ENCODE data around the gene ANO2. TPM values are rescaled to one million over a fixed set of nuclear protein-coding genes. Genes with fewer than 3 reads are reported as not detected.

The ANO2 gene
- total RNA-seq, 1 experiment from 2014 or later: 2.3 TPM

DNA sequence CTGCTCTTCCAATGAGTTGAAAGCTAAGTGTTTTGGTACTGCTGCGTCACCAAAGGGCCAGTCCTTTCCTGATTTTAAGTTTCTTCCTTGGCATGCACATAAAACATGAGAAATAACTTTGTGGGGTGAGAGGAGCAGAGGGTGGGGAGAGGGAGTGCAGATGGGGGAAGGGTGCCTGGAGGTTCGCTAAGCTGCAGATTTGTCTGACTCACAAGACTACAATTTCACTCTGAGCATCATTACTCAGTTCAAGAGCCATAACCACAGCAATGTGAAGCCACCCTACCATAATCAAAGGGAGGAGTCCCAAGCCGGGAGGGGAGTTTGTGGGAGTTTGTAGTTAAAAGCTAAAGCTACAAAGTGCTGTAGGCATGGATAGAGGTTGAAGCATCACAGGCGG lies 136.1 kb downstream of the ANO2 start:
- Histone ChIP-seq H3K4me3 (no peak overlapping the region), H3K27me3 (peaks cover 11% of the 10 kb centered on the region; the same call in 1 of the 2 replicates)

DNA sequence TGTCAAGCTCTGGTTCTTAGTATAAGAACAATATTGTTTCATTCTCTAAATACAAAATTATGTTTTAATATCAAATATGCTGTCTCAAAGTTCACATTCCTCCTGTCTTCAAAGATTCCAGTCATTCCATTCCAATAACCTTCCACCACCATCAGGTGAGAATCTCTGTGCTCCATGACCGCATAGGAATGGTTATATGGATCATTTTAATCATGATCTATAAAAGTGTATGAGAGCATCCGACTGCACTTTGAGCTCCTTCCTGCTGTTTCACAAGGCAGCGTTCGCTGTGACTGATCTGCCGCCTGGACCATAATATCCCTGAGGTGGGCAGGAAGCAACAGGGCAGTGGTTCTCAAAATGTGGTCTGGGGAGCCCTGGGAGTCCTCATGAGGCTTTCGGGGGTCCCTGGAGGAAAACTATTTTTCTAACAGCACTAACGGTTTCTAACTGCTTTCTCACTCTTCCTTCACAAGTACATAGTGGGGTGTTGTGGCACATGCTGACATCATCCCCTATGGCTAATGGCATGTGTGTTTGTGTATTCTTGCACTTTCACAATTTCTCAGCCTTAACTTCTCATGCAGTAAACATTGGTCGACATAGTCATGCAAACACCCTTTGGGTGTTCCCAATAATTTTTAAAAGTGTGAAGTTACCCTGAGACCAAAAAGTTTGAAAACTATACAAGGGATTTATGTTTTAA lies 137.4 kb downstream of the ANO2 start:
- no peaks in the 10 kb centered on the region for H3K9me3 ChIP-seq (replicated peaks)
- no peak for DNase-seq
- H3K27me3 ChIP-seq: peaks cover 10% of the 10 kb centered on the region; the same call in 1 of the 2 replicates
- no peaks in the 10 kb centered on the region for H3K36me3 ChIP-seq
- H3K4me3 ChIP-seq: no peak overlapping the region
- H3K27ac ChIP-seq: no peak overlapping the region
- no peaks in the 10 kb centered on the region for H3K4me1 ChIP-seq

More for the DNA sequence above, 136.1 kb downstream of the ANO2 start:
- Histone ChIP-seq H3K4me1 (no peaks in the 10 kb centered on the region), H3K9me3 (replicated peaks) (no peaks in the 10 kb centered on the region), H3K27ac (no peak overlapping the region), H3K36me3 (no peaks in the 10 kb centered on the region)
- peak in 1 of 2 experiments; percentile 19 for DNase-seq

DNA sequence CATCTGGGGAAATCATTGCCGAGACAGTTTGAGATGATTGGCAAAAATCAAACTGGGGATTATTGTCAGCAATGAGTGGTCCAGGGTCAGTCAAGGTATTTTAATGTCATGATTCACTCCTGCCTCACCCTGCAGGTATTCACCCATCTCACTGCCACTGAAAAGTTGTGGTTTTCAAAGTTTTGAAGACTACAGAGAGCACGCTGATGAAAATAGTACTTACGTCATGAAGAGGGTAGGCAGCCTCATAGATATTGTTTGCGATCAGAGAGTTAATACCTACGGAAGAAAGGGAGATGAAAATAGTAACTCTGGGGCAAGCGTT lies 138.0 kb downstream of the ANO2 start:
- H3K27ac ChIP-seq: no peak overlapping the region
- H3K36me3 ChIP-seq: no peaks in the 10 kb centered on the region
- peaks cover 10% of the 10 kb centered on the region; the same call in 1 of the 2 replicates for H3K27me3 ChIP-seq
- H3K9me3 ChIP-seq (replicated peaks): no peaks in the 10 kb centered on the region
- H3K4me1 ChIP-seq: no peaks in the 10 kb centered on the region
- no peak overlapping the region for H3K4me3 ChIP-seq
- no peak for DNase-seq

DNA sequence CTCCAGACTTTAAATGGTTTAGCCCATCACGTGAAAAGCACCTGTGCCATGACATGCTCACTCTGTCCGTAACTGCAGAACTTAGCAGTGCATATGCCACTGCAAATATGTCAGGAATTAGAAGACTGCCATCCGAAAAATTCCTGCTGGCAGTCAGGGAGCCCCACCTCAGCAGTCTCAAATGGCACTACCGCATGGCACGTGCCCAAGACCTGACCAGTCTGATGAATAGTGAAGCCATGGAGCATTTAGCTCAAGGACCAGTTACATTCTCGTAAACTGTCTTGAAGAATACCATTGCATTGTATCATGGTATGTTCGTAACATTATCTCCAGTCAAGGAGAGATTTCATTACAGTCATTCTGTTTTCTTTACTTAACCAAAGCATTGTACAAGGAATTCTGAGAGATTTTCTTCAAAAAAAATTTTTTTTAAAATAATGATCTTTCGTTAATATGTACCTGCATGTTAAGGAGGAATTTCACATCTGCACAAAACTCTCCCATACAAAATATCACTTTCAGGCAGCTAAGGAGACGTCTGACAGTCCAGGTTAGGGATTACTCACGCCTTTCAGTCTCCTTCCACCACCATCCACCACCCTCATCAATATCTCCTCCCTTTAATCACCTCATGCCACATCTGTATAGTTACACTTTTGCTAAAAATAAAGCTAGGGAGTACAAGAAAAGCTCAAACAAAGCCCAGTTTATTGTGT lies 138.5 kb downstream of the ANO2 start:
- H3K27me3 ChIP-seq: peaks cover 10% of the 10 kb centered on the region; the same call in 1 of the 2 replicates
- no peaks in the 10 kb centered on the region for H3K36me3 ChIP-seq
- H3K4me3 ChIP-seq: no peak overlapping the region
- H3K27ac ChIP-seq: no peak overlapping the region
- no peak for DNase-seq
- H3K9me3 ChIP-seq (replicated peaks): no peaks in the 10 kb centered on the region
- no peaks in the 10 kb centered on the region for H3K4me1 ChIP-seq

- Histone ChIP-seq H3K4me3 (no peak overlapping the region), H3K4me1 (no peaks in the 10 kb centered on the region), H3K27me3 (peaks cover 7% of the 10 kb centered on the region; the same call in 1 of the 2 replicates), H3K9me3 (replicated peaks) (no peaks in the 10 kb centered on the region), H3K36me3 (no peaks in the 10 kb centered on the region), H3K27ac (no peak overlapping the region)
- no peak for DNase-seq
These were observed 141.5 kb downstream of the ANO2 start for GRCh38 chr12:5803532-5803931.

DNA sequence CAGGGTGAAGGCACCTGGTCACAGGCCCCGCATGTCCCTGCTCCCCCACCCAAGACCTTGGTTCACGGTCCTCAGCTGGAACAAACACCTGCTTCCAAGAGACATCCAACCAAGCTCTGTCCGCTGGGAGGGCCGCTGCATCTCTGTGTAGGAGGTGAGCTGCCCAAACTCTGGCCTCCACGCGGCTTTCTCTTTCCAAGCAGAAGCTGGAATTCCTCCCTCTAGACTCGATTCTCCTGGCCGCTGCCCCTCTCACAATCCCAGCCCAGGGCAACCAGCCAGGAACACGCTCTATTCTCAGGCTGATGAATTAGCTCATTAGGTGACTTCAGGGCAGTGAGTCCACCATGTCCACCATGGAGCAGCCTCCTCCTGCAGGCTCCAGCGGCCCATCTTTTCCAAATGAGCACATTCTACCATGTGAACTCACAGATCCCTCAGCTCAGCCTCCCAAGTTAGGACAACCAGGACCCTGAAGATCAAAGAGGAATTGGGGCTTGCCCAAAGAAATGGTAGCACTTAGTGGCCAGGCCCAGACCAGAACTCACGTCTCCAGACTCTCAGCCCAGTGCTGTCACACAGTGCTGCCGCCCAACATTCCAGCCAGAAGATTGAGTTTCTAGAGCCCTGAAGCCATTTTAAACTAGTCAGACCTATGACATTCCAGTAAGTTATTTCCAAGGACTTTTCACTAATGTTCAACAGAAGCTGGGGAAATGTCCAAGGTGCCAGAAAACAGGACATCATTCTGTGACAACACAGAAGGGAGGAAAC lies 146.6 kb downstream of the ANO2 start:
- DNase-seq: no peak
- Histone ChIP-seq H3K4me3 (no peak overlapping the region), H3K4me1 (no peaks in the 10 kb centered on the region), H3K36me3 (no peaks in the 10 kb centered on the region), H3K9me3 (replicated peaks) (no peaks in the 10 kb centered on the region), H3K27ac (no peak overlapping the region), H3K27me3 (no peaks in the 10 kb centered on the region; the same call in 1 of the 2 replicates)

DNA sequence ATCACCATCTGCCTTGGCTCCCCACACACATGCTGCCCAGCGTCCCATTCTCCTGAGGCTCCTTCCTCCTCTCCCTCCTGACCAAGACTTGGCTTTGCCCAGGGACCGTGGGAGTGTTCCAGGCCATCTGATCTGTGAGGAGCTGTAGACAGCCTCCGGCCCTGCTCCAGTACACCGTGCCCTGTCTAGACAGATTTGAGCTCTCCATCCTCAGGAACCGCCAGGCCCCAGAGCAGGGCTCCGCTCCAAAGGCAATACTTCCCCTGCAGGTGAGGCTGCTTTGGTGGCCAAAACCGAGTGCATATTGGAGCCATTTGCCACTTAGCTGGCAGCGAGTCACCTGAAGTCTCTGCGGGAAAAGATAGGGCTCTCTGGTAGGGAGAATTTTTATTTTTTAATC lies 147.4 kb downstream of the ANO2 start:
- Histone ChIP-seq H3K9me3 (replicated peaks) (no peaks in the 10 kb centered on the region), H3K27me3 (no peaks in the 10 kb centered on the region), H3K36me3 (no peaks in the 10 kb centered on the region), H3K4me3 (no peak overlapping the region), H3K4me1 (no peaks in the 10 kb centered on the region), H3K27ac (no peak overlapping the region)
- DNase-seq: no peak

- no peaks in the 10 kb centered on the region for H3K4me1 ChIP-seq
- no peak for DNase-seq
- no peaks in the 10 kb centered on the region for H3K36me3 ChIP-seq
- no peaks in the 10 kb centered on the region for H3K9me3 ChIP-seq (replicated peaks)
- H3K4me3 ChIP-seq: no peak overlapping the region
- no peaks in the 10 kb centered on the region for H3K27me3 ChIP-seq
- H3K27ac ChIP-seq: no peak overlapping the region
These were observed 148.2 kb downstream of the ANO2 start for GRCh38 chr12:5796959-5797225.

GRCh38 chr12:5796171-5796958 lies 148.7 kb downstream of the ANO2 start:
- Histone ChIP-seq H3K4me3 (no peak overlapping the region), H3K36me3 (no peaks in the 10 kb centered on the region), H3K9me3 (replicated peaks) (no peaks in the 10 kb centered on the region), H3K4me1 (no peaks in the 10 kb centered on the region), H3K27ac (no peak overlapping the region), H3K27me3 (no peaks in the 10 kb centered on the region)
- DNase-seq: peak; percentile 66 to 77

DNA sequence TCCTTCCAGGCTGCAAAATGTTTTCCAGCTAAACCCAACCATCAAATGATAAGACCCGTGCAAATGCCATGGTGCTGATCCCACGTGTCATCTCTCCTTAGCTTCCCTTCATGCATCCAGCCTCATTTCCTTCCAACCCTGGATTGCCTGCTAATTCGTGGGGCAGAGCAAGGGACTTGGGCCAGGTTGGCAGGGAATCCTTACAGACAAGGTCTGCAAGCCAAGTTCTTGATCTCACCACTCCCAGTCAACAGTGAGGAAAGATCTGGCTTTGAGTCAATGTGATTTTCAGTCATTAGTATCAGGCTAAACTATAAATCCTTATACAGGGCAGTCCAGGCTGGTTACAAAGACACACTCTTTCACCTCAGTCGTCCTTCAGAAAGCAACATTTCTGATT lies 150.9 kb downstream of the ANO2 start:
- H3K27ac ChIP-seq: no peak overlapping the region

GRCh38 chr12:5792343-5792742 lies 152.7 kb downstream of the ANO2 start:
- Histone ChIP-seq H3K4me1 (peaks cover 6% of the 10 kb centered on the region; the same call in 1 of the 2 replicates), H3K4me3 (no peak overlapping the region), H3K9me3 (replicated peaks) (no peaks in the 10 kb centered on the region), H3K36me3 (no peaks in the 10 kb centered on the region), H3K27ac (no peak overlapping the region), H3K27me3 (no peaks in the 10 kb centered on the region)
- DNase-seq: no peak

More for the DNA sequence above, 150.9 kb downstream of the ANO2 start:
- no peak for DNase-seq
- no peak overlapping the region for H3K4me3 ChIP-seq
- H3K9me3 ChIP-seq (replicated peaks): no peaks in the 10 kb centered on the region
- H3K27me3 ChIP-seq: no peaks in the 10 kb centered on the region
- peaks cover 6% of the 10 kb centered on the region; the same call in 1 of the 2 replicates for H3K4me1 ChIP-seq
- no peaks in the 10 kb centered on the region for H3K36me3 ChIP-seq

GRCh38 chr12:5789469-5789968 lies 155.5 kb downstream of the ANO2 start:
- Histone ChIP-seq H3K4me1 (peaks cover 6% of the 10 kb centered on the region; the same call in 1 of the 2 replicates), H3K9me3 (replicated peaks) (no peaks in the 10 kb centered on the region), H3K27me3 (no peaks in the 10 kb centered on the region), H3K36me3 (no peaks in the 10 kb centered on the region), H3K27ac (no peak overlapping the region), H3K4me3 (no peak overlapping the region)
- peak; percentile 22 to 34 for DNase-seq

DNA sequence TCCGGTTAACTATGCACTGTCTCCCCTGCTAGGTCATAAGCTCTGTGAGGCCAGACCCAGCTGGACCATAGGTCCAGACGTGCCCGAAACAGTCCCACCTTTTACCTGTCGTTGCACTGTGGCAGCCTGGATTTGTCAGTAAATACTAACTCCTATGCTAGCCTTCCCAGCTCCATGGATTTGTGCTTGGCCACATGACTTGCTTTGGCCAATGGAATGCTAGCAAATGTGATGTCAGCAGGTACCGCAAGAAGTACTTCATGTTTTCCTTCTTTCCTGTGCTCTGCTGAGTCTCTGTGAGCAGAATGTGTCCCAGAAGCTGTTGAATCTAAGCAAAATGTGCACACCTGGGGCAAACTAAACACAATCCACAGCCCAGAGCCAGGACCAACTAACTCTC lies 157.2 kb downstream of the ANO2 start:
- Histone ChIP-seq H3K4me1 (peaks cover 6% of the 10 kb centered on the region; the same call in 1 of the 2 replicates), H3K4me3 (no peak overlapping the region), H3K9me3 (replicated peaks) (no peaks in the 10 kb centered on the region), H3K27me3 (no peaks in the 10 kb centered on the region), H3K36me3 (no peaks in the 10 kb centered on the region), H3K27ac (no peak overlapping the region)
- DNase-seq: no peak

- H3K4me1 ChIP-seq: peaks cover 6% of the 10 kb centered on the region; the same call in 1 of the 2 replicates
- no peaks in the 10 kb centered on the region for H3K36me3 ChIP-seq
- no peak for DNase-seq
- no peak overlapping the region for H3K27ac ChIP-seq
- H3K4me3 ChIP-seq: no peak overlapping the region
- H3K27me3 ChIP-seq: no peaks in the 10 kb centered on the region
- no peaks in the 10 kb centered on the region; the same call in 1 of the 2 replicates for H3K9me3 ChIP-seq (replicated peaks)
These were observed 159.5 kb downstream of the ANO2 start for GRCh38 chr12:5785601-5786000.

All from SJCRH30 (cell line).